NCI-H1105 treated with DMSO at 0.1 percent for 48 hours (cell line): ENCODE data around the gene SERTAD2.

Experiments
- DNase-seq: peaks from one replicate; lab custom pipeline; 2025; lab: John Stamatoyannopoulos, UW

Gene SERTAD2

GRCh38 chr2:64646007-64646880, 7.5 kb downstream of the SERTAD2 start:
- peak; percentile 68 for DNase-seq

GRCh38 chr2:64644458-64645382, 9.0 kb downstream of the SERTAD2 start:
- peak; percentile 86 for DNase-seq

GRCh38 chr2:64643838-64644457, 9.8 kb downstream of the SERTAD2 start:
- no peak for DNase-seq

DNA sequence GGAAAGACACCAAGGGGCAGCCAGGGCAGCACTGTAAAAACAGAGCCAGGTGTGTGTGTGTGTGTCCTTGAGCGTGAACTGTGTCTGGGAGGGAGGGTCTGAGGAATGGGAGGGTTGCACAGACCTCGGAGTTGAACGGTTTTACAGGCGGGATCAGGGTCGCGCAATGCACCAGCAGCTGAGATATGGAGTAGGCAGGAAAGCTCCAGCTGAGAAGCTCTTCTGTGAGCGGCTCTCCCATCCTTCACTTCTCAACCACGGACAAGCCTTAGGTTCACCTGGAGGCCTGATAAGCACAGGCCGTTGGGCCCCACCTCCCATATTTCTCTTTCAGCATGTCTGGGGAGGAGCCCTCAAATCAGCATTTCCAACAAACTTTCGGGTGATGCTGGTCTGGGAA, 12.1 kb downstream of the SERTAD2 start:
- DNase-seq: no peak

DNA sequence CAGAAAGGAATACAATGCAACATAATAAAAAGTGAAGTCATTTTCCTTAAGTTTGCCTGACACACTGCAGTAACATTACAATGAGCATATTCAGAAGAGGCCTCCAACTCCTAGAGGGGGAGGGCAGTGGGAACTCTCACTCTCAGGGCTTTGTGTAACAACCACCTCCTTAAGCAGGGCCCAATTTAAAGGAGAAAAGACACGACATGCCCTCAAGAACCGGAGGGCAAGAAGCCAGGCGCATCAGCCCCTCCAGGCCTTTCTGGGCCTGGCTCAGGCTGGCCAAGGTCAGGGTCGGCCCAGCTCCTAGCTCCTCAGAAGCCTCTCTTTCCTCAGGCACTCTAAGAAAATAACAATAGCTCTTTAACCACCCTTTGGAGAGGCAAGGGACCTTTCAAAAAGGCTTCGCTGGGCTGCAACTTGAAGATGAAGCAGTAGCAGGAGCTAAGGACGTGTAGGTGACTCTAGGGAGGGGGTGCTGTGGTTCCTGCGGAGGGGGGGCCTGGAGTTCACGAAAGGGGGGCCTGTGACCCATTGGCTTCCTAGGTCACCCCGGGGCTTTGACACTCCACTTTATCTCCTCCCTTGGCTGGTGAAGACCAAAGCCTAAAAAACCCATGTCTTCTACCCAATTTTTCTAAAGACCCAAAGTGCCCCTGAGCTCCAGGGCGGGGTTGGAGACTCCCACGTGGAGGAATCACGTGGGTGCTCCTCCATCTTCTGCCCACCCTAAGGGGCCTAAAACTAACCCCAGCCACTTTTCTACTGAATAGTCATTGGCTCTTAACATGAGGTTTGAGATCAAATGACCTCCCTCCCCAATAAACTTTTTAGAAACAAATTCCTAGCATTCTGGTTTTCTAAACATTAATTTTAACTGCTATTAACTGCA, 13.3 kb downstream of the SERTAD2 start:
- DNase-seq: no peak

- no peak for DNase-seq
These were observed 14.0 kb downstream of the SERTAD2 start for GRCh38 chr2:64639691-64640090.

DNA sequence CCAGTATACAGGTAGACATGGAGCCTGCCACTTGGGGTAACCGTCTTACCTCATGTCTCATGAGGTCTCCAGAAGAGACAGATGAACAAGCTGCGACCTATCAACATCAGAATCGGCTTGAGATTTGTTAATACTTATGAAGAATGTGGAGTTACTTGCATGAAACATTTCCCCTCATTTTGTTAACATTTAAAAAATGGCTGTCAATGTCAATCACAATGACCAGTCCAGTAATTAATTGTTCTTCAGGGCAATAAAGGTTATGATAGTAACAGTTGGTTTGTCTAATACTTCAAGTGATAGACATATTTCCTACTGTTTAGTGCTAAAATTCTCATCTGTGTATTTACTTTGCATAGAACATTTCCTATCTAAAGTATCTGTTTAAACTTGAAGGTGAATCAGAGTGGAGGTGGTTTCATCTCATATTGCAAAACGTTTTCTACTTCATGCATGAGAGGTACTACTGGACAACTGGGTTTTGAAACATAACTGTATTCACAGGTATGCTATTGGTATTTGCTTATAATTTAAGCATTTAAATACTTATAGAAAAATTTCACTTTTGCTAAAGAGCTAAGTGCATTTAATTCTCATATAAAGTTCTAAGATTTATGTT, 15.1 kb downstream of the SERTAD2 start:
- DNase-seq: no peak

DNA sequence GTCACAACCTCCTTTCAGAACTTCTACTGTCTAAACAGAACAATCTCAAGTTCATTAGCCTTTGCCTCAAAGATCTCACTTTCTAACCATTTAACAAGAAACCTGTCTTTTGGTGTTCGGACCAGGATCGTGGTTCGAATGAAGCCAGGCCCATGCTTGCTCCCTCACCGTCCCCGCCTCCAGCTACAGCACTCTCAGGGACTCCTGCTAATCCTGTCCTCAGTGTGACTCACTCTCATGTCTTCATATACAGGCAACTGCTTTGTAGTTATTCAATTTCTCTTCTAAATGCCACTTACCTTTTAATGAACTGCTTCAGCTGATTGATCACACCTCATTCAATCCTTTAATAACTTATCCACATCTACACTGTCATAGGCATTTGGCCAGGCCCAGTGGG, 15.8 kb downstream of the SERTAD2 start:
- no peak for DNase-seq

- DNase-seq: no peak
These were observed 16.6 kb downstream of the SERTAD2 start for GRCh38 chr2:64637000-64637635.

DNA sequence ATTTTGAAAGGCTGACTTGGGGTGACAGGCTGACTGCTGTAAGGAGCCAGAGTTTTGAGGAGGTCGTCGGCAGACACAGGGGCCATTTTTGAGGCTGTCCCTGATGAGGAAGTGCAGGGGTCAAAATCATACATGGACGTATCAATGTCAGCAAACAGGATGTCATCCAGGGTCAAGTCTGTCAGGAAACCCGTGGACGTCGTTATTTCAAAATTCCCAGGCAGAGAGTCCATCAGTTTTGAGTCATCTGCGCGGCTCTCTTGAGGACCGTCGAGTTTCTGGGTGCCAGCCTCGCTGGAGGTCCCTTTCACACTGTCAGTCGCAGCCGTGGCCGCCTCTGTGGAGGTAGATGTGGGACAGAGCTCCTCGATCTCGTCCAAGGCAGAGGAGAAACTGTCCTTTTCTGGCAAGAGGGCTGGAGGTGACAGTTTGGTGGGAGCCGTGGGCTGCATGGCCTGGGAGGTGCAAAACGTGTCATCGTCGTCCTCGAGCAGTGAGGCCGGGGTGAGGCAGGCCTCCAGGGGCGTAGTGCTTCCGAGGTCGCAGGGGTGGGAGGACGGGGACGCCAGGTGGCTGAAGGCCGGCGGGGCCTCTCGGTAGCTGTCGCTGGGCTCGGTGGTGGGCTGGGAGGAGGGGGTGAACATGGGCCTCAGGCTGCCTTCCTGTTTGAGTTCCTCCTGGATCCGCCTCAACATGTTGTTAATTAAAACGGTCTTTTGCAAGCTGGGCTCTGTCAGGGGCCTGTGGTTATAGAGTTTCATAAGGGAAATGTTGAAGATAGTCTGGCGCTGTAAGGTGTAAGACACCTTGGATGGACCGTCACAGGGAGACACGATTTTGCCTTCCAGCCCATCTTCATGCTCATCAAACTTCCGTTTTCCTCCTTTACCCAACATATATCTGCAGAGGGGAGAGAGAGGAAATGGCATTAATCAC, 17.5 kb downstream of the SERTAD2 start:
- no peak for DNase-seq

- DNase-seq: no peak
These were observed 19.1 kb downstream of the SERTAD2 start for GRCh38 chr2:64634345-64635267.

DNA sequence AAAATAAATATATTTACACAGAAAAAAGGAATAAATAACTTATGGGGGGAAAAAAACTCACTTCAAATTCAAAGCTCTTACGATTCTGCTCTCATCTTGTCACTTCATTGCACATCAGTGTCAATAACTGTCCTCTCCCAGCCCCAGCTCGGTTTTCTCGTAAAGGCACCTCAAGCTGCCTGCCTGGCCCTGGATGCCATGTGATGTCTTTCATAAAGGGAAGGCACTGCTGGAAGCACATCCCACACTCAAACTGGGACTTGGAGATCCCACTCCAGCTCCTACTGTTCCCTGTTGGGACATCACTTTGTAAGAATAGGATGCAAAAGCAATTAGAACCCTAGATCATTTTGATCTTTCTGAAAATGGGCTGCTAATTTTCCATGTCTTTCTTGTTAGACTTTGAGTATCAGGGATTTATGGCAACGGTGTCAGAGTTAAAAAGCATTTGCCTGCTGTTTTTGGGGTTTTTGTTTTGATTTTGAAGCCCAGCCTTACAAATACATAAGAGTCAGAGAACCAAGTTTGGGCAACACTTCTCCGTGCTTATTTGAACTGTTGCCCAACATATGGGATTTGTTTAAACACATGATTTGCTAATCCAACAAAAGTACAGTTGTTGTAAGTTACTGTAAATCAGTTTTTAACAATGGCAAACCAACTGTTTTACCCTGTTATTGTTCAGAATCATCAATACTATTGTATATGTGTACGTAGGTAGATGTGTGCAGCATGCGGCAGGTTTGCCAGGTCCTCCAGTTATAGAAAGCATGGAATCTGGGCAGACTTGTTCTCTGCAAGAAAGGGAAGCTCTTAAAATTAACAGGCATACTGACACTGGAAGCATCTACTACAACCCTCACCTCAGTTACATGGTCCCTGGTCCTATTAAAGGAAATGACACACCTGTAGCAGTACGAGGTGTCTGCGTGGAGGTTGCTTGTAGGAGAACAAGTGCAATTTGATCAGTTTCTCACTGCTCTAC, 20.6 kb downstream of the SERTAD2 start:
- no peak for DNase-seq

DNA sequence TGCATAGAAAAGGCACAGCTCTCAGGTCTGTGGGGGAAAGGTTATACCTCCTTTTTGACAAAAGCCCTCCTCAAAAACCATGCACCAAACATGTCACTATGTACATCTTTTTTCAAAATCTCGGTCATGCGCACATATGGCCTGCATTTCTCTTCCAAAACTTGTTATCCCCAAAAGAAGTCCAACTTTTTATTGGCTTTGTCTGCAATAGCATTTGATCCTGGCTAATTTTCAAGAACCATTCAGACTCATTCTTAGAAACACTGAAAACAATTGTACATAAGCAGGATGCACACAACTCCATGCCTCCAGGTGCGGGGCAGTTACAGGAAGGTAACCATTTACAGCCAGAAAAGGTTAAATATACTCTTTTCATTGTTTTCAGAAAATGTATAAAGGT, 21.9 kb downstream of the SERTAD2 start:
- DNase-seq: no peak

- no peak for DNase-seq
These were observed 23.0 kb downstream of the SERTAD2 start for GRCh38 chr2:64630752-64631151.

GRCh38 chr2:64629875-64630274, 23.8 kb downstream of the SERTAD2 start:
- no peak for DNase-seq

DNA sequence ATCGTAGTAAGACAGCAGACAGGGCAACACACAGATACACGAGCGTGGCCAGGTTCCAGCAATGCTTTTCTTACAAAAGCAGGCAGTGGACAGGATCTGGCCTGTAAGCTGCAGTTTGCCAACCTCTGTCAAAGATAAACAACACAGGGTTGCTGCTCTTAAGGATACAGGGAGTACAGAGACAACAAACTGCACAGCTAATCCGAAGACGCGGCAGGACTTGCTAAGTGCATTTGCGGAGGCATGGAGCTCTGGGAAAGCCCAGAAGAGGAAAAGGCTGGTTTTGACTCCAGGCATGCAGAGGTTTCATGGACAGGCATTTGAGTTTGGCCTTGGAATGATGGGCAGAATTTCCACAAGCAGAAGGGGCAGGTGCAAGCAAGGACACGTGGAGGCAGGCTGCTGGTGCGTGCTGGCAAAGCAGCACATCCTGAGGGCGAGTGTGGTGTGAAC, 24.4 kb downstream of the SERTAD2 start:
- DNase-seq: no peak
